HFFc6 (cell line): ENCODE measurements around the gene PTPRF. TPM values are rescaled to one million over a fixed set of nuclear protein-coding genes. Genes with fewer than 3 reads are reported as not detected.

Experiments
- DNase-seq: peaks from one replicate; pipeline ENCODE4 v3.0.0-alpha.2; 2018
- H3K27ac Mint-ChIP-seq: 2 replicates; pipeline ENCODE4 v1.8.0; 2020; ENCODE audit warnings: mild to moderate bottlenecking, mixed read lengths
- H3K27me3 Mint-ChIP-seq: 2 replicates; pipeline ENCODE4 v1.8.0; 2021; ENCODE audit warnings: mild to moderate bottlenecking, moderate library complexity, mixed read lengths; ENCODE audit not compliant: insufficient read depth
- H3K36me3 Mint-ChIP-seq: 2 replicates; pipeline ENCODE4 v1.8.0; 2021; ENCODE audit warnings: low read depth, mixed read lengths
- H3K4me1 Mint-ChIP-seq: 2 replicates; pipeline ENCODE4 v1.8.0; 2020; ENCODE audit warnings: low read depth, mixed read lengths
- H3K4me3 Mint-ChIP-seq: 2 replicates; pipeline ENCODE4 v1.8.0; 2020; ENCODE audit warnings: mild to moderate bottlenecking, moderate library complexity, mixed read lengths
- H3K9me3 Mint-ChIP-seq: 2 replicates; pipeline ENCODE4 v1.8.0; 2020; ENCODE audit warnings: mild to moderate bottlenecking, mixed read lengths
- CTCF ChIP-seq: fragments of 200-600 bp; sonication (generic); IDR thresholded peaks from 2 replicates; pipeline ENCODE4 v1.5.0; 2021; ENCODE audit warnings: antibody characterized with exemption, mild to moderate bottlenecking
- total RNA-seq, 6 experiments: library from RNA; stranded (reverse); fragmentation: NEBNext Ultra II Directional; extraction: Animal tissue kit (Norgen Biotek cat#: 25700); gene quantifications; 2 replicates in 1 of 6; 3 replicates in 5 of 6; pipeline ENCODE4 v1.2.3, GENCODE V29; 2021

The PTPRF gene
- total RNA-seq, 6 experiments from 2014 or later = 94.3 to 119 (median 109) TPM

- no peaks in the 10 kb centered on the region for H3K4me1 Mint-ChIP-seq
- no peak overlapping the region for H3K4me3 Mint-ChIP-seq
- no peak overlapping the region for H3K27ac Mint-ChIP-seq
- H3K27me3 Mint-ChIP-seq = no peaks in the 10 kb centered on the region; the same call in 1 of the 2 replicates
- H3K9me3 Mint-ChIP-seq = no peaks in the 10 kb centered on the region
- TF ChIP-seq CTCF = no peak
- H3K36me3 Mint-ChIP-seq = peaks cover 8% of the 10 kb centered on the region
- no peak for DNase-seq
Observed at GRCh38 chr1:43604192-43604591, 73.5 kb downstream of the PTPRF start.

GRCh38 chr1:43605157-43605556 is 74.5 kb downstream of the PTPRF start:
- H3K27ac Mint-ChIP-seq = no peak overlapping the region
- no peaks in the 10 kb centered on the region for H3K4me1 Mint-ChIP-seq
- no peak for TF ChIP-seq CTCF
- H3K9me3 Mint-ChIP-seq = no peaks in the 10 kb centered on the region
- no peak overlapping the region for H3K4me3 Mint-ChIP-seq
- H3K36me3 Mint-ChIP-seq = peaks cover 15% of the 10 kb centered on the region
- no peak for DNase-seq
- H3K27me3 Mint-ChIP-seq = no peaks in the 10 kb centered on the region; the same call in 1 of the 2 replicates

GRCh38 chr1:43605766-43606165 is 75.1 kb downstream of the PTPRF start:
- Mint-ChIP-seq H3K9me3 (no peaks in the 10 kb centered on the region), H3K36me3 (peaks cover 15% of the 10 kb centered on the region), H3K4me1 (no peaks in the 10 kb centered on the region), H3K27me3 (no peaks in the 10 kb centered on the region), H3K4me3 (no peak overlapping the region), H3K27ac (no peak overlapping the region)
- TF ChIP-seq CTCF = no peak
- peak; percentile 23 for DNase-seq

- Mint-ChIP-seq H3K4me1 (no peaks in the 10 kb centered on the region), H3K27me3 (no peaks in the 10 kb centered on the region), H3K4me3 (no peak overlapping the region), H3K9me3 (no peaks in the 10 kb centered on the region), H3K36me3 (peaks cover 15% of the 10 kb centered on the region), H3K27ac (no peak overlapping the region)
- DNase-seq = no peak
- no peak for TF ChIP-seq CTCF
Observed at GRCh38 chr1:43606624-43607023, 75.9 kb downstream of the PTPRF start.

- Mint-ChIP-seq H3K27ac (no peak overlapping the region), H3K4me1 (no peaks in the 10 kb centered on the region), H3K9me3 (no peaks in the 10 kb centered on the region), H3K36me3 (peaks cover 15% of the 10 kb centered on the region), H3K27me3 (no peaks in the 10 kb centered on the region; the same call in 1 of the 2 replicates), H3K4me3 (no peak overlapping the region)
- DNase-seq = no peak
- TF ChIP-seq CTCF = no peak
Observed at GRCh38 chr1:43608827-43609226, 78.1 kb downstream of the PTPRF start.

- TF ChIP-seq CTCF = no peak
- no peak for DNase-seq
- no peak overlapping the region for H3K4me3 Mint-ChIP-seq
- no peaks in the 10 kb centered on the region; the same call in 1 of the 2 replicates for H3K27me3 Mint-ChIP-seq
- H3K4me1 Mint-ChIP-seq = no peaks in the 10 kb centered on the region
- H3K27ac Mint-ChIP-seq = no peak overlapping the region
- H3K9me3 Mint-ChIP-seq = no peaks in the 10 kb centered on the region
- peaks cover 7% of the 10 kb centered on the region for H3K36me3 Mint-ChIP-seq
Observed at GRCh38 chr1:43610339-43610738, 79.7 kb downstream of the PTPRF start.
